GM13977 (cell line): ENCODE results near the gene A3GALT2.

Experiments
- DNase-seq: peaks from one replicate; pipeline ENCODE4 v3.0.0; 2012; ENCODE audit warnings: low spot score
- CTCF ChIP-seq: IDR thresholded peaks from 2 replicates; pipeline ENCODE4 v1.5.1; 2012; ENCODE audit warnings: mild to moderate bottlenecking, control low read depth; ENCODE audit not compliant: insufficient read depth; ENCODE audit errors: extremely low read depth, missing control alignments
- in situ Hi-C: fragments of 300-500 bp; cut with MboI; formaldehyde crosslinking; loops from one replicate; pipeline ENCODE4 v1.12.0; 2022; ENCODE audit warnings: low sequenced_read_pairs, low pct_unique_long_range_greater_than_20kb, mixed read lengths, inconsistent platforms; ENCODE audit not compliant: unreplicated experiment

The A3GALT2 gene

GRCh38 chr1:33360367-33360766 lies 39.5 kb upstream of the A3GALT2 start:
- DNase-seq = no peak
- no peak for TF ChIP-seq CTCF
- in situ Hi-C loops = no loop called here

GRCh38 chr1:33359931-33360330 lies 39.0 kb upstream of the A3GALT2 start:
- no peak for DNase-seq
- TF ChIP-seq CTCF = no peak
- in situ Hi-C loops = no loop called here

GRCh38 chr1:33358795-33359503 lies 38.1 kb upstream of the A3GALT2 start:
- in situ Hi-C loops = no loop called here
- no peak for TF ChIP-seq CTCF
- DNase-seq = no peak

GRCh38 chr1:33358114-33358794 lies 37.4 kb upstream of the A3GALT2 start:
- no peak for DNase-seq
- in situ Hi-C loops = no loop called here

GRCh38 chr1:33357099-33357498 lies 36.2 kb upstream of the A3GALT2 start:
- no peak for TF ChIP-seq CTCF
- no peak for DNase-seq
- in situ Hi-C loops = no loop called here

More at GRCh38 chr1:33358114-33358794, 37.4 kb upstream of the A3GALT2 start:
- no peak for TF ChIP-seq CTCF

GRCh38 chr1:33354707-33355316 lies 33.9 kb upstream of the A3GALT2 start:
- DNase-seq = no peak
- no peak for TF ChIP-seq CTCF
- in situ Hi-C loops = no loop called here
